HG02759 (cell line): ENCODE results near the gene GPRASP3.
A peak's percentile ranks its signal among the peaks of the same experiment; 100 is the strongest.

Source experiments
- ATAC-seq: cut with Tn5 transposase; IDR thresholded peaks from one replicate; pipeline ENCODE4 v1.9.1; 2021; ENCODE audit warnings: mild to moderate bottlenecking, moderate library complexity; ENCODE audit not compliant: unreplicated experiment

Gene GPRASP3

DNA sequence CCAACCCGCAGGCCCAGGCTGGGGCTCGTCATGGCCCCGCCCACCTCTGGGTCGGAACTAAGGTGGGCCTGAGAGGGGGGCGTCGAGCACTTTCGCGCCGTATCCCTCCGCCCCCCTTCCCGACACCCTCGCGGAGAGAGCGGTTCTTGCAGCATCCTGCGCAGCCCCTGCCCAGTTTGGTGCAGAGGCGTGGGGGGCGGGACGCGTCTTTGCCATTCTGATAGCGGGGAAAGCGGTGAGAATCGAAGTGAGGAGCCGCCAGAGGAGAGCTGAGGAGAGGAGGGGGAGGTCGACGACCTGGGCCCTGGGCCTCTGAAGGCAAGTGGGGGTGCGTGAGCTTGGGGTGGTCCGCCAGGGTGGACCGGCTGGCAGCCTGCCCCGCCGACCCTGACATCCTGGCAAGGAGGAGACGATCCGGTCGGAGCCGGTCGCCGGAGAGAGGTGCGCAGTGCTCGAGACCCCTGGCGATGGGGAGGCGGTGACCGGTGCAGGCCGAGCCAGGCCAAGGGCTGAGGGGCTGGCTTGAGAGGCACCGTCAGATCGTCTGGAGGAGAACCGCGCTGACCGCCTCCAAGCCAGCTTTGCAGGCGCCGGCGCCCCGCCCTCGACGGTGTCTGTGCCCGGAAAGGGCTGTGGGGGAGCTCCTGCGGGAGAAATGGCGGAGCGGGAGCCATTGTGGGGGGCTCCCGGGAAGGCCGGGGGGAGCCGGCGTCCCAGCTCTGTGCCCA, 25.5 kb downstream of the GPRASP3 start:
- ATAC-seq, result peak; percentile 77

- no peak for ATAC-seq
Observed at GRCh38 chrX:102765217-102765616, 44.7 kb downstream of the GPRASP3 start.

GRCh38 chrX:102765809-102766208, 45.3 kb downstream of the GPRASP3 start:
- ATAC-seq, result no peak

DNA sequence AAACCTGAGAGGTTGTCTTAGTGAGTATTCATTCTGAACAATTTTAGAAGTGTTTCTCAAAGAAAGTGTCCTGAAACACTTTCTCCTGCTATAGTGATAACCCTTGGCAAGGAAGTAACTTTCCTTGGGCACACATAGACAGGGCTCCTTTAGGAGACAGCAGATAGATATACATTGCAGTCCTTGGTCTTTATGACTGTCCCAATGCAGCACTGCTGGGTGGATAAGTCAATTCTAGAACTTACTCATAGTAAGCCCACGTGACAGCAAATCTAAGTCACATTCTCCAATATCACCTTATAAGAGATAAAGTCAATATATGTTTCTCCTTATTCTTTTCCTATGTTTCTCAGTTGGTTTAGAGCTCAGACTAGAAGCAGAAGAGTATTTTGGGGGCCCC, 46.7 kb downstream of the GPRASP3 start:
- no peak for ATAC-seq

- peak; percentile 96 for ATAC-seq
Observed at GRCh38 chrX:102768987-102769761, 48.6 kb downstream of the GPRASP3 start.
